ENCODE measurements around the gene USP1.

USP1 gene

GRCh38 chr1:62492521-62492920, 55.7 kb downstream of the USP1 start:
- DNase-seq (ENCODE audit: low read depth) = no peak

GRCh38 chr1:62493656-62494055, 56.8 kb downstream of the USP1 start:
- DNase-seq (ENCODE audit: low read depth) = no peak

GRCh38 chr1:62494137-62494536, 57.3 kb downstream of the USP1 start:
- DNase-seq (ENCODE audit: low read depth) = no peak

DNA sequence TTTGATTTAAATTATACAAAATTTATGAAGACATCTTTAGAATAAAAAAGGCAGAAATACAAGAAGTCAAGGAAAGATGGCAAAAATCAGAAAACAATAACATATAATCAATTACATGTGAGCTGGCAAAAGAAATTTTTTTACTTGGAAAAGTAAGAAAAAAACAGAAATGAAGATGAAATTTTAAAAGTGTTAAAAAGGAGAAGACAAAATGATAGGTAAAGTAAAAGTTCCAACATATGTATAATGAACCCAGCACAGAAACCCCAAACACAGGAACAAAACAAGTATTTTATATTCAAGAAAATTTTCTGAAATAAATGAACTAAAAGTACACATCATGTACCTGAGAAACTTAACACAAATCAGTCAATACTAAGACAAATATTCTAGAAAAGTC, 63.4 kb downstream of the USP1 start:
- no peak for DNase-seq (ENCODE audit: low read depth)
